Keratinocyte (primary cell): ENCODE results near the gene LHFPL2. TPM values are rescaled to one million over a fixed set of nuclear protein-coding genes. Genes with fewer than 3 reads are reported as not detected.

Experiments used
- DNase-seq: peaks from one replicate; pipeline ENCODE4 v3.0.0-alpha.2; 2011; ENCODE audit warnings: low read depth, missing footprints, low spot score
- FAIRE-seq: peaks from 2 replicates; lab custom pipeline; 2011; peaks lifted over from hg19 to GRCh38; lab: Jason Lieb, UNC
- H2AFZ ChIP-seq: 2 replicates; pipeline ENCODE4 v1.6.0; 2012; ENCODE audit warnings: low read length, control low read depth, inconsistent platforms; ENCODE audit not compliant: control insufficient read depth
- H3K27ac ChIP-seq: 2 replicates; pipeline ENCODE4 v1.5.1; 2011; ENCODE audit warnings: low read length; ENCODE audit not compliant: control insufficient read depth, insufficient read depth
- H3K27me3 ChIP-seq: 3 replicates; pipeline ENCODE4 v1.6.0; 2011; ENCODE audit warnings: low read length; ENCODE audit not compliant: control insufficient read depth, insufficient read depth; ENCODE audit errors: extremely low read depth
- H3K36me3 ChIP-seq, 2 experiments: 2 replicates in 1 of 2; 3 replicates in 1 of 2; pipeline ENCODE4 v1.5.1; 2011; ENCODE audit warnings: low read length in 2 of 2, mild to moderate bottlenecking in 1 of 2; ENCODE audit not compliant: control insufficient read depth in 2 of 2, insufficient read depth in 2 of 2; ENCODE audit errors: extremely low read depth in 1 of 2
- H3K4me1 ChIP-seq: 3 replicates; pipeline ENCODE4 v1.5.1; 2011; ENCODE audit warnings: low read length; ENCODE audit not compliant: control insufficient read depth, insufficient read depth; ENCODE audit errors: extremely low read depth
- H3K4me2 ChIP-seq: 3 replicates; pipeline ENCODE4 v1.6.0; 2011; ENCODE audit warnings: low read depth, low read length; ENCODE audit not compliant: control insufficient read depth, insufficient read depth; ENCODE audit errors: extremely low read depth
- H3K4me3 ChIP-seq, 3 experiments: fragments of 200-600 bp in 1 of 3; sonication (generic) in 1 of 3; 2 replicates in 2 of 3; 3 replicates in 1 of 3; pipeline ENCODE4 v1.5.1; 2011 to 2016; ENCODE audit warnings: low read length in 3 of 3, mild to moderate bottlenecking in 3 of 3, control low read depth in 2 of 3, inconsistent platforms in 1 of 3, low read depth in 1 of 3, mixed read lengths in 1 of 3, mixed run types in 1 of 3, moderate library complexity in 1 of 3; ENCODE audit not compliant: control insufficient read depth in 2 of 3, insufficient read depth in 2 of 3; ENCODE audit errors: extremely low read depth in 1 of 3
- H3K79me2 ChIP-seq: 2 replicates; pipeline ENCODE4 v1.6.0; 2012; ENCODE audit warnings: low read length; ENCODE audit not compliant: control insufficient read depth, insufficient read depth
- H3K9ac ChIP-seq: 3 replicates; pipeline ENCODE4 v1.6.0; 2011; ENCODE audit warnings: low read length; ENCODE audit not compliant: control insufficient read depth, insufficient read depth; ENCODE audit errors: extremely low read depth
- H3K9me1 ChIP-seq: 3 replicates; pipeline ENCODE4 v1.6.0; 2011; ENCODE audit warnings: low read length; ENCODE audit not compliant: control insufficient read depth, insufficient read depth; ENCODE audit errors: extremely low read depth
- H3K9me3 ChIP-seq: 2 replicates; pipeline ENCODE4 v1.5.1; 2012; ENCODE audit warnings: low read depth, low read length; ENCODE audit not compliant: control insufficient read depth
- H4K20me1 ChIP-seq: 3 replicates; pipeline ENCODE4 v1.6.0; 2011; ENCODE audit warnings: low read length; ENCODE audit not compliant: control insufficient read depth, insufficient read depth; ENCODE audit errors: extremely low read depth
- CTCF ChIP-seq, 3 experiments: IDR thresholded peaks in 1 of 3; conservative IDR thresholded peaks in 1 of 3; optimal IDR thresholded peaks in 1 of 3; 2 replicates in 2 of 3; 3 replicates in 1 of 3; pipeline versions ENCODE3 to v1.5.1; 2011; ENCODE audit warnings: low read length in 3 of 3, mild to moderate bottlenecking in 3 of 3, moderate library complexity in 2 of 3, control low read depth in 1 of 3, inconsistent platforms in 1 of 3; ENCODE audit not compliant: insufficient read depth in 2 of 3; ENCODE audit errors: extremely low read depth in 1 of 3
- EZH2 ChIP-seq: IDR thresholded peaks from one replicate; pipeline ENCODE4 v1.6.1; 2012; ENCODE audit warnings: inconsistent platforms, mild to moderate bottlenecking, low read length, moderate library complexity
- dilution Hi-C: fragments of 300-500 bp; cut with MboI; formaldehyde crosslinking; loops from one replicate; pipeline ENCODE4 v1.7.0; 2020; ENCODE audit warnings: low sequenced_read_pairs; ENCODE audit not compliant: extremely low pct_ligation_motif_present
- polyA plus RNA-seq, 5 experiments: library from polyadenylated mRNA; depleted of rRNA in 3 of 5; stranded (reverse) in 3 of 5; stranded (forward) in 1 of 5; unstranded in 1 of 5; fragments of >200 nt; gene quantifications; 1 replicate in 1 of 5; 2 replicates in 3 of 5; 3 replicates in 1 of 5; pipeline versions ENCODE4 v1.2.1 to v1.2.3, GENCODE V29; 2011 to 2012; ENCODE audit warnings: missing spikeins in 2 of 5, low read depth in 1 of 5, low replicate concordance in 1 of 5

Gene LHFPL2
- polyA plus RNA-seq, 1 donor (not counting 4 experiments of a cell fraction or from before 2014, with no cell fraction given), result 11.4 TPM

- Histone ChIP-seq H3K27me3 (no peaks in the 10 kb centered on the region), H3K36me3 (peaks cover 5 to 8% of the 10 kb centered on the region in 2 experiments), H3K4me1 (peaks cover 10% of the 10 kb centered on the region), H3K4me3 (no peak overlapping the region), H3K27ac (no peak overlapping the region), H4K20me1 (no peaks in the 10 kb centered on the region), H3K9me1 (peaks cover 5% of the 10 kb centered on the region), H3K4me2 (no peak overlapping the region), H3K79me2 (peaks cover 5% of the 10 kb centered on the region), H2AFZ (no peak overlapping the region), H3K9me3 (no peaks in the 10 kb centered on the region), H3K9ac (no peak overlapping the region)
- no peak for DNase-seq
- TF ChIP-seq CTCF (optimal IDR thresholded peaks at IDR 0.05 in 1 of 3, IDR thresholded peaks at IDR 0.05 in 1 of 3, conservative IDR thresholded peaks at IDR 0.05 in 1 of 3; ENCODE audit: extremely low read depth in 1 of 3, insufficient read depth in 2 of 3, low read length in 3 of 3), result no peak
- TF ChIP-seq EZH2, result no peak
- FAIRE-seq, result no peak
- dilution Hi-C loops, result no loop called here
Measured at GRCh38 chr5:78542321-78542840, 106.2 kb downstream of the LHFPL2 start.

- Histone ChIP-seq H3K9me1 (peaks cover 5% of the 10 kb centered on the region), H4K20me1 (no peaks in the 10 kb centered on the region), H3K9me3 (no peaks in the 10 kb centered on the region), H3K4me3 (no peak overlapping the region), H3K4me2 (no peak overlapping the region), H3K79me2 (peaks cover 7% of the 10 kb centered on the region), H3K36me3 (peaks cover 5 to 8% of the 10 kb centered on the region in 2 experiments), H2AFZ (no peak overlapping the region), H3K27ac (no peak overlapping the region), H3K27me3 (no peaks in the 10 kb centered on the region), H3K4me1 (peaks cover 10% of the 10 kb centered on the region), H3K9ac (no peak overlapping the region)
- no peak for DNase-seq
- dilution Hi-C loops, result no loop called here
- no peak for TF ChIP-seq EZH2
- TF ChIP-seq CTCF (optimal IDR thresholded peaks at IDR 0.05 in 1 of 3, IDR thresholded peaks at IDR 0.05 in 1 of 3, conservative IDR thresholded peaks at IDR 0.05 in 1 of 3; ENCODE audit: extremely low read depth in 1 of 3, insufficient read depth in 2 of 3, low read length in 3 of 3), result no peak
- no peak for FAIRE-seq
Measured at GRCh38 chr5:78541086-78541654, 107.4 kb downstream of the LHFPL2 start.
